ENCODE measurements around the gene POLR2J.
"Not testable (repeated sequence)": the region's sequence is repeated elsewhere in the genome, so short reads cannot be mapped to it uniquely, and the experiment has no call there.

Gene POLR2J

GRCh38 chr7:102494473-102495149 is 15.9 kb upstream of the POLR2J start:
- ATAC-seq, result peak; percentile 30

GRCh38 chr7:102494026-102494425 is 15.3 kb upstream of the POLR2J start:
- not testable (repeated sequence) for ATAC-seq

- peak; percentile 29 for ATAC-seq
Observed at GRCh38 chr7:102493220-102493935, 14.7 kb upstream of the POLR2J start.

- peak; percentile 94 for ATAC-seq
Observed at GRCh38 chr7:102490529-102491075, 11.9 kb upstream of the POLR2J start.

GRCh38 chr7:102484317-102484716 is 5.6 kb upstream of the POLR2J start:
- ATAC-seq, result not testable (repeated sequence)

GRCh38 chr7:102481962-102482361 is 3.2 kb upstream of the POLR2J start:
- not testable (repeated sequence) for ATAC-seq

GRCh38 chr7:102479982-102480637 is 1.4 kb upstream of the POLR2J start:
- peak; percentile 18; the same call in 2 of the 3 replicates for ATAC-seq
- TF ChIP-seq TCF4 (CRISPR knock-in tag; IDR thresholded peaks at IDR 0.05; ENCODE audit: borderline replicate concordance), result peak; percentile 33; the same call in 1 of the 2 replicates

- ATAC-seq, result peak; percentile 20
Observed at GRCh38 chr7:102479209-102479584, 475 bp upstream of the POLR2J start.

GRCh38 chr7:102474736-102475435 is 3.8 kb downstream of the POLR2J start:
- ATAC-seq, result peak; percentile 5; the same call in 2 of the 3 replicates

GRCh38 chr7:102474116-102474515 is 4.6 kb downstream of the POLR2J start:
- not testable (repeated sequence) for ATAC-seq

GRCh38 chr7:102473271-102473991 is 5.3 kb downstream of the POLR2J start:
- TF ChIP-seq PPARA (CRISPR knock-in tag; IDR thresholded peaks at IDR 0.05; ENCODE audit: borderline replicate concordance), result no peak
- no peak for TF ChIP-seq ISL1 (CRISPR knock-in tag; IDR thresholded peaks at IDR 0.05)
- no peak for TF ChIP-seq ZNF8 (CRISPR knock-in tag; IDR thresholded peaks at IDR 0.05)
- no peak for TF ChIP-seq TOX (CRISPR knock-in tag; IDR thresholded peaks at IDR 0.05; ENCODE audit: borderline replicate concordance)
- TF ChIP-seq PATZ1 (CRISPR knock-in tag; IDR thresholded peaks at IDR 0.05; ENCODE audit: borderline replicate concordance), result no peak
- no peak for TF ChIP-seq ESRRG (CRISPR knock-in tag; IDR thresholded peaks at IDR 0.05)
- TF ChIP-seq RARB (CRISPR knock-in tag; IDR thresholded peaks at IDR 0.05), result no peak
- TF ChIP-seq ZNF565 (CRISPR knock-in tag; conservative IDR thresholded peaks at IDR 0.05; ENCODE audit: low read depth), result no peak
- TF ChIP-seq TCF4 (CRISPR knock-in tag; IDR thresholded peaks at IDR 0.05; ENCODE audit: borderline replicate concordance), result no peak
- no peak for TF ChIP-seq POU6F1 (CRISPR knock-in tag; IDR thresholded peaks at IDR 0.05; ENCODE audit: borderline replicate concordance, low read depth)
- no peak for TF ChIP-seq GLIS3 (CRISPR knock-in tag; IDR thresholded peaks at IDR 0.05)
- no peak for TF ChIP-seq CSDC2 (CRISPR knock-in tag; IDR thresholded peaks at IDR 0.05)
- TF ChIP-seq CSRNP3 (CRISPR knock-in tag; IDR thresholded peaks at IDR 0.05), result no peak
- no peak for TF ChIP-seq ZFP30 (CRISPR knock-in tag; IDR thresholded peaks at IDR 0.05)
- no peak for TF ChIP-seq BACH2 (CRISPR knock-in tag; IDR thresholded peaks at IDR 0.05; ENCODE audit: borderline replicate concordance)
- ATAC-seq, result no peak

All from SK-N-SH treated with all-trans-retinoic acid at 6 μM for 48 hours (cell line).